HG03280 (cell line): ENCODE measurements around the gene PDLIM5.
"Not testable (repeated sequence)": the region's sequence is repeated elsewhere in the genome, so short reads cannot be mapped to it uniquely, and the experiment has no call there.

ENCODE experiments used
- ATAC-seq: cut with Tn5 transposase; IDR thresholded peaks from one replicate; pipeline ENCODE4 v1.9.1; 2021; ENCODE audit warnings: mild to moderate bottlenecking, moderate library complexity; ENCODE audit not compliant: unreplicated experiment

PDLIM5 gene

GRCh38 chr4:94583914-94584641 lies 132.3 kb downstream of the PDLIM5 start:
- no peak for ATAC-seq

GRCh38 chr4:94588896-94589693 lies 137.4 kb downstream of the PDLIM5 start:
- ATAC-seq = no peak

- no peak for ATAC-seq
Measured at GRCh38 chr4:94590493-94590892, 138.8 kb downstream of the PDLIM5 start.

GRCh38 chr4:94591289-94591688 lies 139.5 kb downstream of the PDLIM5 start:
- no peak for ATAC-seq

GRCh38 chr4:94595013-94595412 lies 143.3 kb downstream of the PDLIM5 start:
- ATAC-seq = no peak

GRCh38 chr4:94595880-94596483 lies 144.2 kb downstream of the PDLIM5 start:
- ATAC-seq = peak; percentile 79

GRCh38 chr4:94598758-94599157 lies 147.0 kb downstream of the PDLIM5 start:
- ATAC-seq = no peak

- ATAC-seq = no peak
Measured at GRCh38 chr4:94603170-94603747, 151.5 kb downstream of the PDLIM5 start.

GRCh38 chr4:94605241-94605805 lies 153.6 kb downstream of the PDLIM5 start:
- no peak for ATAC-seq

- no peak for ATAC-seq
Measured at GRCh38 chr4:94610145-94610544, 158.4 kb downstream of the PDLIM5 start.

GRCh38 chr4:94613248-94613647 lies 161.5 kb downstream of the PDLIM5 start:
- ATAC-seq = no peak

- ATAC-seq = no peak
Measured at GRCh38 chr4:94615451-94615850, 163.7 kb downstream of the PDLIM5 start.

- ATAC-seq = peak; percentile 54
Measured at GRCh38 chr4:94621491-94622080, 169.8 kb downstream of the PDLIM5 start.

GRCh38 chr4:94623126-94623911 lies 171.6 kb downstream of the PDLIM5 start:
- ATAC-seq = no peak

GRCh38 chr4:94626942-94627341 lies 175.2 kb downstream of the PDLIM5 start:
- ATAC-seq = no peak

GRCh38 chr4:94629058-94629457 lies 177.3 kb downstream of the PDLIM5 start:
- not testable (repeated sequence) for ATAC-seq

GRCh38 chr4:94629837-94630236 lies 178.1 kb downstream of the PDLIM5 start:
- no peak for ATAC-seq

GRCh38 chr4:94634271-94634670 lies 182.5 kb downstream of the PDLIM5 start:
- no peak for ATAC-seq

- no peak for ATAC-seq
Measured at GRCh38 chr4:94635177-94635576, 183.4 kb downstream of the PDLIM5 start.

- ATAC-seq = no peak
Measured at GRCh38 chr4:94636004-94636403, 184.3 kb downstream of the PDLIM5 start.
